AG04449 (cell line): ENCODE results near the gene GBP5.

Source experiments
- CTCF ChIA-PET: fragments of 350-600 bp; formaldehyde crosslinking; extraction: SDS; loops from one replicate; lab custom pipeline; 2021; ENCODE audit warnings: antibody characterized with exemption; lab: Yijun Ruan, JAX
- POLR2A ChIA-PET: fragments of 400-600, 350-600 bp; formaldehyde crosslinking; extraction: SDS; loops from one replicate; lab custom pipeline; 2020; ENCODE audit warnings: antibody characterized with exemption, inconsistent platforms; lab: Yijun Ruan, JAX
- DNase-seq: peaks from one replicate; pipeline ENCODE4 v3.0.0-alpha.2; 2010; ENCODE audit warnings: low read depth, low spot score
- H3K4me3 ChIP-seq: 2 replicates; pipeline ENCODE4 v1.5.1; 2011; ENCODE audit warnings: low read depth, mild to moderate bottlenecking, control low read depth, low read length
- CTCF ChIP-seq: IDR thresholded peaks from one replicate; pipeline ENCODE4 v1.5.1; 2011; ENCODE audit warnings: mild to moderate bottlenecking, moderate library complexity, low read length, control low read depth, inconsistent platforms; ENCODE audit not compliant: insufficient read depth; ENCODE audit errors: missing control alignments

The GBP5 gene

GRCh38 chr1:89271341-89272015 is 1.2 kb downstream of the GBP5 start:
- no peak for TF ChIP-seq CTCF
- no peak for DNase-seq
- ChIA-PET CTCF (no interaction called here), POLR2A (no interaction called here)
- H3K4me3 ChIP-seq, result no peak overlapping the region

- no peak for DNase-seq
- H3K4me3 ChIP-seq, result no peak overlapping the region
- ChIA-PET POLR2A (no interaction called here), CTCF (no interaction called here)
- no peak for TF ChIP-seq CTCF
Measured at GRCh38 chr1:89270423-89270822, 2.2 kb downstream of the GBP5 start.

GRCh38 chr1:89269277-89269676 is 3.4 kb downstream of the GBP5 start:
- H3K4me3 ChIP-seq, result no peak overlapping the region
- TF ChIP-seq CTCF, result no peak
- ChIA-PET POLR2A (no interaction called here), CTCF (interaction anchor here (0.6 kb wide), 1 partner anchor 60 kb away, joined by 3 read pairs; no protein-coding TSS in a partner anchor)
- DNase-seq, result no peak

- ChIA-PET CTCF (no interaction called here), POLR2A (no interaction called here)
- DNase-seq, result no peak
- H3K4me3 ChIP-seq, result no peak overlapping the region
- TF ChIP-seq CTCF, result no peak
Measured at GRCh38 chr1:89262643-89263042, 10.0 kb downstream of the GBP5 start.

GRCh38 chr1:89261926-89262515 is 10.6 kb downstream of the GBP5 start:
- no peak for DNase-seq
- no peak overlapping the region for H3K4me3 ChIP-seq
- CTCF ChIA-PET, result no interaction called here
- TF ChIP-seq CTCF, result no peak
- POLR2A ChIA-PET, result no interaction called here

GRCh38 chr1:89260566-89261255 is 11.9 kb downstream of the GBP5 start:
- TF ChIP-seq CTCF, result no peak
- no peak for DNase-seq
- ChIA-PET CTCF (no interaction called here), POLR2A (no interaction called here)
- no peak overlapping the region for H3K4me3 ChIP-seq
